Amygdala (tissue), 56 donors: Measurements from ENCODE around the gene SH3GL3.

Experiments
- DNase-seq, 56 donors: peaks; one replicate each; lab custom pipeline; 2025; lab: John Stamatoyannopoulos, UW

The SH3GL3 gene

DNA sequence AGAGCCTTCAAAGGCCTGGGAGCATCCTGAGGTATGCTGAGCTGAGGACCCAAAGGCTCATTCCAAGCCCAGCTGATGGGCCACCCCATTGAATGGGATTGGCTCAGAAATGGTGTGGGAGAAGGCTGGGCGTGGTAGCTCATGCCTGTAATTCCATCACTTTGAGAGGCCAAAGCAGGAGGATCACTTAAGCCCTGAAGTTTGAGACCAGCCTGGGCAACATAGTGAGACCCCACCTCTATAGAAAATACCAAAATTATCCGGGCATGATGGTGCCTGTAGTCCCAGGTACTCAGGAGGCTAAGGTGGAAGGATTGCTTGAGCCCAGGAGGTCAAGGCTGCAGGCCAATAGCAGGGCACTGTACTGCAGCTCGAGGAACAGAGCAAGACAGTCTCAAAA lies 163.0 kb downstream of the SH3GL3 start:
- DNase-seq, result no peak

DNA sequence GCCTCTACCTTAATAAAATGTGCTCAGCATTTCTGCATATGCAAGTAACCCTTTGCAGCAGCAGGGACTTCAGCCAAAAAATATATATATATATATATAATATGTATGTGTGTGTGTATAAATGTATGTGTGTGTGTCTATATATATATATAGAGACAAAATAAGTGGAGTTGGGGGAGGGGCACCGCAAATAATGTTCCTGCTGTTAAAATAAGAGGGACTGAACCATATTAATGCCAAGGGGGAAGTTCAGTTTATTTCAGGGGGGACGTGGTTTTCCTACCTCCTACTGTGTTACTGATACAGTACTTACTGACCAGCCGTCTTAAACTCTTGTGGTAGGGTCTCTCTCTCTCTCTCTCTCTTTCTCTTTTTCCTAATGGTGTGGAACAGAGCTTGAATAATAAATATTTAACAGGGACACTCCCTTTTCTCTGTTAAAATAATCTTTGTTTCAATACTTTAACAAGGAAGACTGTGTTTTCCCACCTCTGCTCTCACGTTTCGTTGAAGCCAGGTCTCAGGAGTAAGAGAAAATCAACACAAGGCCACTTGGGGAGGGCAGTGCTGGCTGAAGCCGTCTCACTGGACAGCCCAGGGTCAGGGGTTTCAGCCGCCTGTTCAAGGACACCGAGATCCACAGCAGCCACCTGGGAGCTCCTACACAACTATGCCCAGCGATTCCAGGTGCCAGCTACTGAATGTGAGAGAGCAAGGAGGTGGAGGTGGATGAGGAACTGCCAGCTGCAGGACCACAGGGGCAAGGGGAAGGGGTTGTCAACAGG lies 164.0 kb downstream of the SH3GL3 start:
- no peak for DNase-seq

DNA sequence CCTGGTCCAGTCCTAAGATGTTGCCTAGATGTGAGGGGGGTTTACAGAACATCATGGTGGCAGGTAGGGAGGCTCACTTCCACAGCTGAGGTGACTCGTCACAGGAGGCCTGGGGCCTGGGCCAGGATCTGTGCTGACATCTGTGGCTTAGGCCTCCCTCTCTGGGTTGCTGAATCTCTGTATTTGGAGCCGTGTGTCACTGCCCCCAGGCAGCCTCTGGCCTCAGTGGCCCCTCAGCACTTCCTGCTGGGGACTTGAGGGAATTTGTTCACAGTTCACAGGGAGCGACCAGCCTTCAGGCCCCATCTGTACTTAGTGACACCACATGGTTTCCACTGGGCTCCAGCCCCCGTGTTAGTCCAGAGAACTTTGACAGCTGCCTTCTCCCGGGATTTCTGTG lies 165.1 kb downstream of the SH3GL3 start:
- no peak for DNase-seq

DNA sequence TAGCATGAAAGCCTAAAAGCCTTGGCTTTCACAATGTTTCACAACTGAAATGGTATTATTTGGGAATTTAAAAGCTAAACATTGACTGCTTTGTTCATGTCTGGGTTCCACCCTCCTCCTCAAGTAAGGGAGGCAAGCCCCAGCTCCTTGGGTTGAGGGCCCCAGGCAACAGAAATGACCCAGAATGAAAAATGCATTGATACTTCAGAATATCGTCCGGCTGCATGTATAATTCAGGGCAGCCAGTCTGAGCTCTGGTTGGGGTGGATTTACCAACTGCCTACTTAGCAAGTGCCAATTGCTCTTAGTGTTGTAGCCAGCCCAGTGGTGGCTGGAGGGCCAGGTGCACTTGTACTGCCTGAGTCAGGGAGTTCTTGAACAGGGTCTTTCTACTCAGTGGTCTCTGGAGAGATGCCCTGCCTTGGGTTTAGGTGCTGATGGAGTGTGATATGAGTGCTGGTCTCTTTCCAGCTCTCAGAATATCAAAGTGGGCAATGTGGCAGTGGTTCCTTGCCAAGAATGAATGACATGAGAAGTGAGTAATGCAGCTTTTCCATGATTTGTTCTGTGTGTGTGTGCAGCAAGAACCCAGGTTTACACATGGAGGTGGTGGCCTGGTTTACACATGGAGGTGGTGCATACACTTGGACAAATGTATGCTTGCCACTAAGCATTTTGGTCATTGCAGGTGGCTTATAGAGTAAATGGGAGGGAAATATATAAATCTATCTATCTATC lies 165.9 kb downstream of the SH3GL3 start:
- peak in 8 of 56 donors; percentile 6 to 58 (median 18) for DNase-seq

DNA sequence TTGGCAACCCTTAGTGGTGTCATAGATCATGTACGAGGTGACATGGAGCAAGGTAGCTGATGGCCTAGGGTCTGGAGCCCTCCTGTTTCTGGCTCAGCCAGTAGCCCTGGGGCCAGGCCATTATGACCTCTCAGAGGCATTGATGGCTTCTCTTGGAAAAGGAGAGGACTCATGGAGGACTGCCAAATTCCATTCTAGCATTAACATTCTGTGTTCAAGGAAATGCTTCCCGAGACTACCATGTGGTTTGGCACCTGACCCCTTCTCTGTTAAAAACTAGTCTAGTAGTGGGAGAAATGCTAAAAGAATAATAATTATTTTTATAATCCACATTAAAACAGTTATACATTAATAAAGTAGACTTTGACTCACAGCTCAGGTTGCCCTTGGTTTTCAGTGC lies 166.6 kb downstream of the SH3GL3 start:
- peak in 6 of 56 donors; percentile 3 to 19 (median 7) for DNase-seq

DNA sequence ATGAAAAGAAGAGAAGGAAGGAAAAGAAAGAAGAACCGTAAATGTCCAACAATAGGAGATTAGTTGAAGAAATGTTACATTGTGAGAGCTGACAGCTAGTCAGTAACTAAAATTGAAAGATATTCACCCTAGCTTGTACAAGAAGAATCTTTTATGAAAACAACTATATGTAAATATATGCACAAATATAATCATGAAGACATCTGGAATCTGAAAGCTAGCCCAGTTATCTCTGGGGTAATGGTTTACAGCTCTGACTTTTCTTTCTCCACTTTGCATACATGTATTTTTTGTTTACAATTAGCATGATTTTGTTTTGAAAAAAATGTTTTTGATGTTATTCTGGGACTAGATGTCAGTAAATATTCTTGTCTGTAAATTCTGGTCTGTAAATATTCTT lies 169.7 kb downstream of the SH3GL3 start:
- DNase-seq, result no peak

DNA sequence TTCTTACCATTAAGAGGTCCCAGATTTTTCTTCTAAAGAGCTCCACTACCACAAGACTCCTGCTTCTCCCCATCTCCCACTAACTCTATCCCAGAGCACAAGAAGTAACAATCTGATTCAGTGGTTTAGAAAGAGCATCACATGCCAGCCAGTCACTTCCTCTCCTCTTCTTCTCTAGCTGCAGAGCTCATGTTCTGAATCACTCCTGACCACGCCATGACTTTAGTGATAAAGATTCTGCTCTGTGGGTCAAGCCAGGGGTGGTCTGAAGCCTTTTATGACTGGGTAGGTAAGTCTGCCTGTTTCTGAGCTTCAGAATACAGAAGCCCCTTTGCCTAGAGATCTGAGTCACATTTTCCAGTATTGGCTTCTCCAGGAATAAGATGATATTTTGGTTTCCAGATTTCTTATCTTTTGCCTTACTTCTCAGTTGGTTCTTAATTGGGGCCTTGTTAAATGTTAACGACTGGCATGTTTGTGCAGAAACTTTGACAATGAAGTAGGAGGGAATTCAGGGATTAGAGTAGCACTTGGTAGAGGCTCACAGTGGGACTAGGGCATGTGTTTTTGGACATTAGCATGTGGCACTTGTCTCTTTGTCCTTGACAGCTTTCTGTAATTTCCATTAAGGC lies 179.1 kb downstream of the SH3GL3 start:
- no peak for DNase-seq

DNA sequence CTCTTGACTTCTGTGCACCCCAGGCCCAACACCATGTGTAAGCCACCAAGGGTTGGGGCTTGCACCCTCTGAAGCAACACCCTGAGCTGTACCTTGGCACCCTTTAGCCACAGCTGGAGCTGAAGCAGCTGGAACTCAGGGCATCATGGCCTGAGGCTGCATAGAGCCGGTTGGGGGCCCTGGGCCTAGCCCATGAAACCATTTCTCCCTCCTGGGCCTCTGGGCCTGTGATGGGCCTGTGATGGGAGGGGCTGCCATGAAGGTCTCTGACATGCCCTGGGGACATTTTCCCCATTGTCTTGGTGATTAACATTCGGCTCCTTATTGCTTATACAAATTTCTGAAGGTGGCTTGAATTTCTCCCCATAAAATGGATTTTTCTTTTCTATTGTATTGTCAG lies 184.4 kb downstream of the SH3GL3 start:
- no peak for DNase-seq

DNA sequence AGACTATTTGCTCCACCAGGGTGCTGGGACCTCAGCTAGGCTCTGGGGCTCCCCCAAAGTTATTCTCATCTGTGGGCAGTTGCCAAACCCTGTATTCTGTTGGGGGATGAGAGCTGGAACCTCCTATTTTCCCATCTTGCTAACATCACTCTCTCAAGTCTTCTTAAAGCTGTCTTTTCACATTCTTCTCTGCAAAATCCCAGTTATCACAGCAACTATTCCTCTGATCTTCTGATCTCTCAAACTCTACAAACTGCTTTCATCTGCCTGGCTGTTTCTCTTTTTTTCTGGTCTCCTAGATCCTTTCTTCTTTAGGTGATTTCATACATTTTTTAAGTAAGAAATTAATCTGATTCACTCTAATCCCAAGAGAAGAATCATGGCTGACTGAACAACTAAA lies 196.1 kb downstream of the SH3GL3 start:
- DNase-seq, result no peak

DNA sequence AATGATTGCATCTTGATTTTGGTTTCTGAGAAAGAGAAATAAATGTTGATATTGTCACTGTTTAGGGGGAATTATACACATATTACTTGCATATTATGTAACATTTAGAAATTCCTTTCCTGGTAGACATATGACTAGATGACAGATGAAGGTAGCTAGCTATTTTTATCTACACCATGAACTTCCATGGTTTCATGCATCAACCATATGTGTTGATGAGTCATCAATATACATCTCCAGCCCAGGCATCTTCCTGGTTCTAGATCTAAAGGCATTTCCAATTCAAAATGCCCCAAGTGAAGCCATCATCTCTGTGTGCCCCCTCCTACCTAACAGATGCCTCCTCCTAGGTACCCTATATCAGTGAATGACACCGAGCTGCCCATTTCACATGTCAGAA lies 197.3 kb downstream of the SH3GL3 start:
- DNase-seq, result no peak

DNA sequence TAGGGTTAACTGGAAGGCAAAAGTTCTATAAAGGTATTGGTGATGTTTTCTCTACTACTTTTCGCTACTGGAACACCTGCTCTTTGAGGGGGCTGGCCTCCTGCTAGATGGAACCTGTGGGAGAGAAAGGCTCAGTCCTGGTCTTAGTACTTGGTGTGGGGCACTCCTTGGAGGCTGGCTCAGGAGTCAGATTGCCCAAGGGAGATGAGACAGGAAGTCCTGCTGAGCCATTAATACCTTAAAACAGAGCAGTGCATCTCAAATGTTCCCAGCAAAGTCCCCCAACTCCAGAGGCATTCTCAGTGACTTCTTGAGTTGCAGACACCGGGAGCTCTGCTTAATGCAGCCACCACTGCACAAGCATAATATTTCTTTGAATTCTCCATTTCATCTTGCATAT lies 203.7 kb downstream of the SH3GL3 start:
- DNase-seq, result no peak

DNA sequence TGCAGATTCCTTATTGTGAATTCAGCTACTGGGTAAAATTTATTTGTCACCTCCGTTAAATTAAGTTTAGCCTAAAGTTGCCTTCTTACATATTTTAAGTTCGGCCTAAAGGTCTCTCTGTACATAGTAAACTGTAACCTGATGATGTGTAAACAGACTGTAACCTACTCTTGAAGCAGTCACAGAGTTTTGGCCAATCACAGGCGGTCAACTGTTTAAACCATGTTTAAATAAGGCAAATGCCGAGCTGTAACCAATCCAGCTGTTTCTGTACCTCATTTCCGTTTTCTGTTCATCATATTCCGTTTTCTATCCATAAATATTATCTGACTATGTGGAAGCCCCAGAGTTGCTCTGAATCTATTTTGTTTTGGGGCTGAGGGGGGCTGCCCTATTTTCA lies 204.4 kb downstream of the SH3GL3 start:
- DNase-seq, result no peak

DNA sequence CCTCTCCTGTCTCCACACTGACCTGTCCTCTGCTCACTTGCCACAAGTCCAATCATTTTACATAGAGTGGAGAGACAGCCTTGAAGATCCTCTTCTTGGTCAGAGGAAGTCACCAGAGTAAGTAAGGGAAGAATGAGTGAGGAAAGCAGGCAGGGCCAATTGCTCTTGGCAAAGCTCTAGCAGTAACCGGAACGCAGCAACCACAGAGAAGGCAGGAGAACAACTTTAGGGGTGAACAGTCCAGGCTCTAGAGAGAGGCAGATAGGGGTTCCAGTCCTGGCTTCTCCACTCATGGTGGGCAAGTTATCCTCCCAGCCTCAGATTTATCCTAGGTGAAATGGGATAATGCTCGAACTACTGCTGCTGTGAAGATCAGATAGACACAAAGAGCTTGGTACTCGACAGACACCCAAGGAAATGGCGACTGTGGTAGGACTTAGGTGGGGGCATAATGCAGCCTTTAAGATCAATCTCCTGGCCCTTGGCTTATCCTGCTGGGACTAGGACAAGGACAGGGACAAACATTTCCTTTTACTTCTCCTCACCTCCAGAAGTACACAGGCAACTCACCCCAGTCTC lies 205.6 kb downstream of the SH3GL3 start:
- DNase-seq, result no peak

DNA sequence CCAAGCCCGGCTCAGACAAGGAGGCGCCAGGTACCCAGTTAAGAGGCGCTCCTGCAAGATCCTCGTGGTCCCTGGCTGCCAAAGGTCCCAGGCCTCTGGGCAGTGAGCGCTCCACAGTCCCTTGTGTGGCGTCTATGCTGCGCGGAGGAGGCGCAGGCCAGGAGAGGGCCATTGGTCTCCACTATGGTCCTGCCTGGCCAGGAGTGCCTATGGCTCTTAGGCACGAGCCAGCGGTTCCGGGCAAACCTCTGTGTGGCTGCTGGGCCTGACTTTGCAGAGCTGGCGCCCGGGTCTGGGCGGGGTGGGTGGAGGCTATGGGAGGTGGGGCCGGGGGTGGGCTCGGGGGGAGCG lies 206.1 kb downstream of the SH3GL3 start:
- peak in 1 of 56 donors; percentile 60 for DNase-seq

DNA sequence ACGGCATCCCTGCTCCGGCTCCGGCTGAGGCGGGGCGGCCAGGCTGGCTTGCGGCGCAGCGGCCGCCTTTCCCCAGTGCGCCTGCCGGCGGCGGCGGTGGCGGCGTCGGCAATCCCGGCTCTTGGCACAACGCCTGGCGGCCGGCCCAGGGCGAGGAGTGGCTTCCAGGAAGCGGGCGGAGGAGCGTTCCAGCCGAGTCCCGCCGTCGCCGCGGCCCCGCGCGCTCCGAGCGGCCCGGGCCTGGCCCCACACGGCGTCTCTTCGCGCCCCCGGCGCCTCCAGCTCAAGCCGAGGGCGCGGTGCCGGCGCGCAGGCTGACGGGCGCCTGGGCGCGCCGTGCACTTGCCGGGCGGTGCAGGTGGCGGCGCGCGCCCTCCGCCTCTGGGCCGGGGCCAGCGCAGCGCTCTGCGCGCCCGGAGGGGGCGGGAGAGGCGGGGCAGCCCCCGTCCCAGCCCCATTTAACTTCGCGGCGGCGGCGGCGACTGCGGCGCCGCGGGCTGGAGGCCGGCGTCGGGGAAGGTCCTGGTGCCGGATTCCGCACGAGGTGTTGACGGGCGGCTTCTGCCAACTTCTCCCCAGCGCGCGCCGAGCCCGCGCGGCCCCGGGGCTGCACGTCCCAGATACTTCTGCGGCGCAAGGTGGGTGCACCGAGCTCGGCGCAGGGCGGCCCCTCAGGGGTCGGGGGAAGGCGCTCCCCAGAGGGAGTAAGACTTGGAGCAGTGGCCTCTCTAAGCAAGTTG lies 206.7 kb downstream of the SH3GL3 start, which contains the start of gene ADAMTSL3:
TSS of gene ADAMTSL3 (plus strand) at position 485 of the 740 bp plus-strand sequence. CDS start 1,639 bp downstream, outside the sequence.
- DNase-seq, result peak in 36 of 56 donors; percentile 6 to 72 (median 42)

DNA sequence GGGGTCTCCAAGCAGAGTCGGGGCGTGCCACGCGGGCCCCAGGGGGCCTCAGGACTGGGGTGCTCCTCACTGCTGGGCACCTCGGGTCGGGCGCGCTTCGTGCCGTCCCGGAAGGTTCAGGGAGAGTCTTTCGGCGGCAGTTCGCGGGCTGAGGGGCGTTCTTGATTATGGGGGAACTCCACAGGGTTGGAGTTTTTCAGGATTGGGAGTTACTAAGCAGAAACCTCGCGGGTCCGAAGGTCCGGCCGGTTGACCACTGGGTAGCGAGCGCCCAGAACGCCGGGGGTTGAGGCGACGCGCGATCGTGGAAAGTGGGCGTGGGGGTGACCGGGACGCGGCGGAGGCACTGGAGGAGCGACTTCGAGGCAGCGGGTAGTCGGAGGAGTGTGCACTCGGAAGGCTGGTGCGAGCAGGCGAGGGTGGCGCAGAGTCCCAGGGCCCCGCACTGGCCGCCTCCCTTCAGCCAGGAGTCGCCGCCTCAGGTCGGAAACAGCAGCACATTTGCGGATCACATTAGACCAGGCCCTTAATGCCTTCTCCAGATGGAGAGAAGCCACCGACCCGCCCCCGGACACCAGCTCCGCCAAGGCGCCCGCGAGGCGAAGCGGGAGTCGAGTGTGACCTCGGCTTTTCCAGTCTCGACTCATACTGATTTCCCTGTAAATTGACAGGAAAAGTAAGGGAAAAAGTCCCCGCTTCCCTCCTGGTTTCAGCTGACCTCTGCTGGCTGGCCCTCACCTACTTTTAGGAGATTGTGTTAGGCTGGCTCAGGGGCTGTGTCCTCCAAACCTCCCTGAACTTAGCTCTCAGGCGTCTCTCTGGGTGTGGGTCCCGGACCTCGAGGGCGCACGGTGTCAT lies 207.5 kb downstream of the SH3GL3 start:
- DNase-seq, result peak in 1 of 56 donors; percentile 13

DNA sequence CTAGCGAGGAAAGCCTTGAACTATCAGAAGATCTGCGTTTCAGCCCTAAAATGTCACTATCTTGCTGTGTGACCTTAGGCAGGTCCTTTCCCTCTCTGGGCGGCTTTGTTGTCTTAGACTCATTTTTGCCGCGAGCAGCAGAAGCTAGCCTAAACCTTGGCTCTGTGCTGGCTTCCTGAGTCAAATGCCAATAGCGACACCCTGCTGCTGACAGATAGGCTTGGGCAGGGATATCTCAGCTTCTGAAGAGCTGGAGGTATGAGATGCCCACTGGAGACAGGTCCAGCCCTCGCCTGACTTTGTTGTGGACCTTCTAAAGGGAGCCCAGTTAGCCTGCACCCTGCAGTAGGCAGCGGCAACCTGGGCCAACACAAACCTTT lies 208.1 kb downstream of the SH3GL3 start:
- DNase-seq, result no peak

DNA sequence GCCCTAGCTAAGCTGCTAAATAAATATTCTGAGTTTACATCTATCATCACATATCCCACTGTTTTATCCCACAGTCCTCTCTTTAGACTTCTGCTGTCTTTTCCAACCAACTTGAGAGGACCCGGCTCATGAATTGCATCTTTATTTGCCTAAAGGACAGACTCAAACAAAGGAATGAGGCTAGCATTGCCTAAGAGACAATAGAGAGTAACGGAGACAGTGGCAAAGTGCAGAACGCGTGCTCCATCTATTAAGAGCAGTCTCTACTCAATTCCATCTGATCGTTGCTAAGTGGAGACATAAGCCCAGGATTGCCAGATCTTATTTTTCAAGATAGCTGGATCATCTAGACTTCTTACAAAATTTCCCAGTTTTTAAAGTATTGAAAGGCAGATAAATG lies 209.1 kb downstream of the SH3GL3 start:
- no peak for DNase-seq

DNA sequence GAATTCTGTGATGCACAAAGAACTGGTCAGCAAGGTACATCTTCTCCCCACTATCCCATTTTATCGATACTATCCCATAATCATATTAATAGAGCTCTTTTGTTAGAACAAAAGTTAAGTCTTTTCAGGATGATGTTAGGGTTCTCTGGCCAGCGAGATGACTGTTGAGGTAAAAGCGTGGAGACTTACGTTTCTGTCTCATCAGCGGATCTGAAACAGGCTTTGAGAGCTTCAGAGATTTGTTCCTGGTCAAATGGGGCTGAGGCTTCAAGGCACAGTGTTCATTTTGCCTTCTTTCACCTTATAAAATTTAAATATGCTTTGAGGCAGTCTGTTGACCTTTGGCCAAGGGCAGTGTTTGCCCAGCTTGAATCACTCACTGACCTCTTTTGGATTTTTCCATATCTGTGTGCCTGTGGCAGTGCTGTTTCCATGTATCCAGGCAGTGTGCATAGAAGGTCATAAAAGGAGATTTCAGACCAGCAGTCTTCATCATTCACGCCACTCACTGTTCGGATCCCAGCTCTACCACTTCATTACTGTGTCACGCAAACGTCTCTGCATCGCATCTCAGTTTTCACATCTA lies 209.9 kb downstream of the SH3GL3 start:
- no peak for DNase-seq
